Fibroblast of the aortic adventitia (primary cell): ENCODE results near the gene GLB1L3. TPM values are rescaled to one million over a fixed set of nuclear protein-coding genes. Genes with fewer than 3 reads are reported as not detected.
"Not testable (repeated sequence)": the region's sequence is repeated elsewhere in the genome, so short reads cannot be mapped to it uniquely, and the experiment has no call there.

Experiments
- DNase-seq: peaks from one replicate; pipeline ENCODE4 v3.0.0-alpha.2; 2010; ENCODE audit warnings: low read depth
- H3K4me3 ChIP-seq: 2 replicates; pipeline ENCODE4 v1.5.1; 2011; ENCODE audit warnings: low read depth, mild to moderate bottlenecking, control low read depth, low read length, moderate library complexity
- total RNA-seq: library from RNA; depleted of rRNA; stranded (reverse); fragments of >200 nt; gene quantifications from 2 replicates; pipeline ENCODE4 v1.2.3, GENCODE V29; 2012; ENCODE audit warnings: low replicate concordance
- TF ChIP-seq, protein P1 (sequence below): IDR thresholded peaks from 2 replicates; pipeline ENCODE4 v1.5.1; 2011; ENCODE audit warnings: mild to moderate bottlenecking, low read length, control low read depth, inconsistent platforms; ENCODE audit not compliant: insufficient read depth

GLB1L3 gene
- total RNA-seq, 1 donor: not detected

GRCh38 chr11:134272381-134273316 is 3.5 kb upstream of the GLB1L3 start:
- H3K4me3 ChIP-seq: no peak overlapping the region
- TF ChIP-seq, protein P1, sequence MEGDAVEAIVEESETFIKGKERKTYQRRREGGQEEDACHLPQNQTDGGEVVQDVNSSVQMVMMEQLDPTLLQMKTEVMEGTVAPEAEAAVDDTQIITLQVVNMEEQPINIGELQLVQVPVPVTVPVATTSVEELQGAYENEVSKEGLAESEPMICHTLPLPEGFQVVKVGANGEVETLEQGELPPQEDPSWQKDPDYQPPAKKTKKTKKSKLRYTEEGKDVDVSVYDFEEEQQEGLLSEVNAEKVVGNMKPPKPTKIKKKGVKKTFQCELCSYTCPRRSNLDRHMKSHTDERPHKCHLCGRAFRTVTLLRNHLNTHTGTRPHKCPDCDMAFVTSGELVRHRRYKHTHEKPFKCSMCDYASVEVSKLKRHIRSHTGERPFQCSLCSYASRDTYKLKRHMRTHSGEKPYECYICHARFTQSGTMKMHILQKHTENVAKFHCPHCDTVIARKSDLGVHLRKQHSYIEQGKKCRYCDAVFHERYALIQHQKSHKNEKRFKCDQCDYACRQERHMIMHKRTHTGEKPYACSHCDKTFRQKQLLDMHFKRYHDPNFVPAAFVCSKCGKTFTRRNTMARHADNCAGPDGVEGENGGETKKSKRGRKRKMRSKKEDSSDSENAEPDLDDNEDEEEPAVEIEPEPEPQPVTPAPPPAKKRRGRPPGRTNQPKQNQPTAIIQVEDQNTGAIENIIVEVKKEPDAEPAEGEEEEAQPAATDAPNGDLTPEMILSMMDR: no peak
- DNase-seq: peak; percentile 40

GRCh38 chr11:134273317-134273712 is 2.9 kb upstream of the GLB1L3 start:
- no peak for DNase-seq
- TF ChIP-seq, protein P1: no peak
- no peak overlapping the region for H3K4me3 ChIP-seq

GRCh38 chr11:134275188-134275533 is 1.0 kb upstream of the GLB1L3 start:
- no peak for DNase-seq
- no peak overlapping the region for H3K4me3 ChIP-seq
- TF ChIP-seq, protein P1: no peak

DNA sequence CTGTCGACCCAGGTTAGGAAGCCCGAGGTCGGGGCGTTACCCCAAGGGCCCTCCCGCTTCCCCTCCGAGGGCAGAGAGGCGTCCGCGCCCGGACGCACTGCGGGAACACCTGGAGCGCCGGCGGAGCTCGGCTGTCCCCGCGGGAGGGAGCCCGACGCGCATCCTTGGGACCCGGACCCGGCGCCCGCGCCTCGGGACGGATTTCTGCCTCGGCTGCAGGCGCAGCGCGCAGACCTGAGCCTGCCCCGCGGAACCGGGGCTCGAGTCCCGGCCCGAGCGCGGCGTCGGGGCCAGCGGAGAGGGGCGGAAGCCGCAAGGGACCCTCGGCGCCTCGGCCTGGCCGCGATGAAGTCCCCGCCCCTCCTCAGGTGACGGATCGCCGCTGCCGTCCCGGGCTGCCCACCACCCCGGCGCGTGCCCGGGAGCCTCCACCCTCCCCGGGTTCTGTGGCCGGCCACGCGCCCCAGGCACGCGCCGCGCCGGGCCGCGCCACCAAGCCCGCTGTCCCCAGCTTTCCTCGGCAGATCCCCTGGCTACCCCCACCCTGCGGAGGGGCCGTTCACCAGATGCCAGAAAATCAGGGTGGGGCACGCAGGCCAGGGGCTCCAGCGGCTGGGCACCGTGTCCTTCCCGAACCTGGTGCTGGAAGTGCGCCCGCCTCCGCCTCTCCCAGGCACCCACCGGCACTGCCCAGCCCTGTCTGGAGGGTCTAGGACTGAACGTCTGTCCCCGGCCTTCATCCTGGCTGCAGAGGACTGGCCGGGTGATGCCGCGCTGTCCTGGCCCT is 410 bp downstream of the GLB1L3 start:
- TF ChIP-seq, protein P1: no peak
- no peak for DNase-seq
- no peak overlapping the region for H3K4me3 ChIP-seq

GRCh38 chr11:134277183-134278001 is 1.2 kb downstream of the GLB1L3 start:
- no peak overlapping the region for H3K4me3 ChIP-seq
- TF ChIP-seq, protein P1: no peak
- DNase-seq: no peak

- TF ChIP-seq, protein P1: no peak
- DNase-seq: no peak
- H3K4me3 ChIP-seq: no peak overlapping the region
Measured at GRCh38 chr11:134278356-134278755, 2.2 kb downstream of the GLB1L3 start.

DNA sequence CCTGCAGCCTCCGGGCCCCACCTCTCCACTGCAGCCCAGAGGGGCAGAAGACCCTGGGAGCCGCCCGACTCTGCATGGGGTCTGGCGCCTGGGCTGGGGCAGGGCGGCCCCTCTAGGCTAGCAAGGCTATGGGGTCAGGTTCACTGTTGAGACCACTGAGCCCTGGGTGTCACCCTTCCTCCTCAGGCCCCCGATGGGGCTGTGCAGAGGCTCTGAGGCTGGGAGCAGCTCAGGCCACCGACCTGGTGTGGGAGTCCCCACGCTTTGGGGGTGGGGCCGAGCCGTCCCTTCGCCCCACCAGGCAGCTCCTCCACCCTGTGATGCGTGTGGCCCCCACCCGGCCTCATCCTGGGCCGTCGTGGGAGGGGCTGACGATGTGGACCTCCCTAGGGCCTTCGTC is 5.5 kb downstream of the GLB1L3 start:
- DNase-seq: not testable (repeated sequence)

More for the DNA sequence above, 5.5 kb downstream of the GLB1L3 start:
- H3K4me3 ChIP-seq: not testable (repeated sequence)
